Sigmoid colon (tissue), 4 donors: ENCODE measurements around the gene FANCD2.

Experiments
- POLR2AphosphoS5 ChIP-seq, 4 donors: sonication (generic); formaldehyde crosslinking; IDR thresholded peaks; one replicate each; pipeline ENCODE4 v1.6.1; 2017; ENCODE audit warnings: antibody characterized with exemption in 4 of 4
- TF ChIP-seq, protein P1 (sequence below), 4 experiments: fragments of 450-650 bp in 3 of 4; fragments of 200-600 bp in 1 of 4; IDR thresholded peaks; one replicate each; pipeline ENCODE4 v1.5.1; 2016 to 2019; ENCODE audit warnings: antibody characterized with exemption in 4 of 4, mild to moderate bottlenecking in 3 of 4, moderate library complexity in 2 of 4

DNA sequence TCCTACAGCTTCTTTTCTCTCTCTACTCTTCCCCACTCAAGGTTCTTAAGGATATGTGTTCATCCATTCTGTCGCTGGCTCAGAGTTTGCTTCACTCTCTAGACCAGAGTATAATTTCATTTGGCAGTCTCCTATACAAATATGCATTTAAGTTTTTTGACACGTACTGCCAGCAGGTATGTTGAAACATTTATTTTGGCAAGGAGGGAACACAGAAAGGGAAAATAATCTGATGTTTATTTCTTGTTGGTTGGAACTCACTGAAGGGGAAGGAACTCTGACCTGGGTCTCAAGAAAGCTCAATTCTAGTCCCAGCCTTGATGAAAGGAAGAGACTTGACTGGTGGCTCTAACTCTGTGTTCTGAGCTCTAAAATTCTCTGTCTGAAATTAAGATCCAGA is 21.6 kb downstream of the FANCD2 start:
- TF ChIP-seq, protein P1, sequence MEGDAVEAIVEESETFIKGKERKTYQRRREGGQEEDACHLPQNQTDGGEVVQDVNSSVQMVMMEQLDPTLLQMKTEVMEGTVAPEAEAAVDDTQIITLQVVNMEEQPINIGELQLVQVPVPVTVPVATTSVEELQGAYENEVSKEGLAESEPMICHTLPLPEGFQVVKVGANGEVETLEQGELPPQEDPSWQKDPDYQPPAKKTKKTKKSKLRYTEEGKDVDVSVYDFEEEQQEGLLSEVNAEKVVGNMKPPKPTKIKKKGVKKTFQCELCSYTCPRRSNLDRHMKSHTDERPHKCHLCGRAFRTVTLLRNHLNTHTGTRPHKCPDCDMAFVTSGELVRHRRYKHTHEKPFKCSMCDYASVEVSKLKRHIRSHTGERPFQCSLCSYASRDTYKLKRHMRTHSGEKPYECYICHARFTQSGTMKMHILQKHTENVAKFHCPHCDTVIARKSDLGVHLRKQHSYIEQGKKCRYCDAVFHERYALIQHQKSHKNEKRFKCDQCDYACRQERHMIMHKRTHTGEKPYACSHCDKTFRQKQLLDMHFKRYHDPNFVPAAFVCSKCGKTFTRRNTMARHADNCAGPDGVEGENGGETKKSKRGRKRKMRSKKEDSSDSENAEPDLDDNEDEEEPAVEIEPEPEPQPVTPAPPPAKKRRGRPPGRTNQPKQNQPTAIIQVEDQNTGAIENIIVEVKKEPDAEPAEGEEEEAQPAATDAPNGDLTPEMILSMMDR (IDR thresholded peaks at IDR 0.05): no peak
- TF ChIP-seq POLR2AphosphoS5 (IDR thresholded peaks at IDR 0.05): no peak
